Measurements from ENCODE around the gene TNMD. TPM values are rescaled to one million over a fixed set of nuclear protein-coding genes. Genes with fewer than 3 reads are reported as not detected.

TNMD gene
- total and polyA plus RNA-seq, 2 of the 8 experiments (the other 6 are each of a cell fraction or from before 2014, with no cell fraction given) = 1.4 to 2.1 TPM

DNA sequence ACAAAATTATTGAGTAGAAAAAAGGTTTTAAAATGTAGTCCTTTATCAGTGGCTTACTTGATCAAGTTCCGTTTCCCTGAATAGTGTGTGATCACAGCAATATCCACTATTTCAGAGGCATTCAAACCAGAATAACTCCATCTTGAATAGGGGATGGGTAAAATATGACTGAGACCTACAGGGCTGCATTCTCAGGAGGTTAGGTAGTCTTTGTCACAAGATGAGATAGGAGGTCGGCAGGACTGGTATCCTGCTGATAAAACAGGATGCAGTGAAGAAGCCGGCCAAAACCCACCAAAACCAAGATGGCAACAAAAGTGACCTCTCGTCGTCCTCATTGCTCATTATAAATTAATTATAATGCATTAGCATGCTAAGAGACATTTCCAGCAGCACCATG is 27.2 kb downstream of the TNMD start:
- Histone ChIP-seq H2AK5ac (ENCODE audit: low read depth, low read length) (no peak overlapping the region), H3K18ac (ENCODE audit: extremely low read depth, low read length) (no peak overlapping the region), H2BK20ac (ENCODE audit: low read length) (no peak overlapping the region), H3K4me3 (ENCODE audit: extremely low read depth in 1 of 4, insufficient read depth in 2 of 4, low read depth in 3 of 4, low read length in 4 of 4) (no peak overlapping the region), H4K20me1 (replicated peaks in 1 of 2; ENCODE audit: control insufficient read depth in 1 of 2, insufficient read depth in 2 of 2, low read length in 2 of 2) (no peaks in the 10 kb centered on the region), H3K79me2 (ENCODE audit: control insufficient read depth in 1 of 2, insufficient read depth in 2 of 2, low read length in 2 of 2) (no peaks in the 10 kb centered on the region), H3K27ac (ENCODE audit: low read depth, low read length) (no peak overlapping the region), H3K79me1 (ENCODE audit: low read depth, low read length) (no peaks in the 10 kb centered on the region), H3K36me3 (ENCODE audit: control insufficient read depth in 2 of 4, insufficient read depth in 4 of 4, low read length in 3 of 4) (no peaks in the 10 kb centered on the region), H2BK120ac (replicated peaks; ENCODE audit: low read depth, low read length) (no peak overlapping the region), H3K56ac (replicated peaks; ENCODE audit: insufficient read length, low read depth, low read length) (no peak overlapping the region), H3K23me2 (ENCODE audit: low read depth, low read length) (no peaks in the 10 kb centered on the region), H3K4me1 (replicated peaks in 1 of 4; ENCODE audit: control insufficient read depth in 3 of 4, insufficient read depth in 4 of 4, low read length in 3 of 4) (peaks cover 0 to 5% (median 0%) of the 10 kb centered on the region in 4 experiments; a peak in 1 of 7 replicates), H2BK12ac (ENCODE audit: low read depth, low read length) (no peak overlapping the region), H3K23ac (ENCODE audit: insufficient read length) (no peak overlapping the region), H3K9ac (replicated peaks in 1 of 4; ENCODE audit: extremely low read depth in 1 of 4, low read depth in 3 of 4, low read length in 3 of 4) (no peak overlapping the region), H3K27me3 (replicated peaks in 1 of 4; ENCODE audit: control insufficient read depth in 3 of 4, extremely low read depth in 1 of 4, insufficient read depth in 3 of 4, low read length in 3 of 4) (no peaks in the 10 kb centered on the region), H3K9me3 (ENCODE audit: insufficient read depth in 2 of 2, low read depth in 1 of 2, low read length in 1 of 2) (no peaks in the 10 kb centered on the region), H2AFZ (ENCODE audit: low read length) (no peak overlapping the region), H3K4ac (replicated peaks; ENCODE audit: insufficient read length, low read depth, low read length) (no peak overlapping the region), H3K4me2 (ENCODE audit: insufficient read depth in 1 of 2, low read depth in 2 of 2, low read length in 2 of 2) (no peak overlapping the region), H4K8ac (ENCODE audit: extremely low read depth, insufficient read depth, low read length) (no peak overlapping the region), H3K14ac (ENCODE audit: insufficient read length) (no peak overlapping the region), H4K5ac (ENCODE audit: insufficient read length, low read depth, low read length) (no peak overlapping the region), H2BK15ac (ENCODE audit: low read length) (no peak overlapping the region), H4K91ac (replicated peaks; ENCODE audit: insufficient read length, low read length) (no peak overlapping the region), H2BK5ac (ENCODE audit: low read depth, low read length) (no peak overlapping the region)
- TF ChIP-seq, protein P1, sequence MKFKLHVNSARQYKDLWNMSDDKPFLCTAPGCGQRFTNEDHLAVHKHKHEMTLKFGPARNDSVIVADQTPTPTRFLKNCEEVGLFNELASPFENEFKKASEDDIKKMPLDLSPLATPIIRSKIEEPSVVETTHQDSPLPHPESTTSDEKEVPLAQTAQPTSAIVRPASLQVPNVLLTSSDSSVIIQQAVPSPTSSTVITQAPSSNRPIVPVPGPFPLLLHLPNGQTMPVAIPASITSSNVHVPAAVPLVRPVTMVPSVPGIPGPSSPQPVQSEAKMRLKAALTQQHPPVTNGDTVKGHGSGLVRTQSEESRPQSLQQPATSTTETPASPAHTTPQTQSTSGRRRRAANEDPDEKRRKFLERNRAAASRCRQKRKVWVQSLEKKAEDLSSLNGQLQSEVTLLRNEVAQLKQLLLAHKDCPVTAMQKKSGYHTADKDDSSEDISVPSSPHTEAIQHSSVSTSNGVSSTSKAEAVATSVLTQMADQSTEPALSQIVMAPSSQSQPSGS (IDR thresholded peaks at IDR 0.05; ENCODE audit: low read length) = no peak
- TF ChIP-seq TBP (IDR thresholded peaks at IDR 0.05; ENCODE audit: low read depth, low read length) = no peak
- TF ChIP-seq CBX8 (IDR thresholded peaks at IDR 0.05; ENCODE audit: borderline replicate concordance, low read depth, low read length) = no peak
- TF ChIP-seq FOSL1 (IDR thresholded peaks at IDR 0.05; ENCODE audit: insufficient read depth, low read depth, low read length) = no peak
- TF ChIP-seq EZH2 (IDR thresholded peaks at IDR 0.05; ENCODE audit: low read depth, low read length, severe bottlenecking) = no peak
- no peak for TF ChIP-seq CTBP2 (IDR thresholded peaks at IDR 0.05; ENCODE audit: borderline replicate concordance, insufficient read depth, insufficient read length, low read length)
- no peak for TF ChIP-seq CEBPB (IDR thresholded peaks at IDR 0.05; ENCODE audit: low read depth, low read length)
- ChIA-PET CTCF (ENCODE audit: partially characterized antibody) (no interaction called here), POLR2A (ENCODE audit: partially characterized antibody) (no interaction called here)
- FAIRE-seq (no peak), DNase-seq (ENCODE audit: low read depth in 1 of 2, low spot score in 2 of 2) (no peak)
- WGBS, 2 experiments (ENCODE audit: extremely low coverage in 1 of 2, insufficient coverage in 1 of 2, insufficient read length in 1 of 2, insufficient replicate concordance in 2 of 2, low coverage in 1 of 2, low lambda C conversion rate in 2 of 2, missing lambda C conversion rate in 1 of 2) = 95% methylated on average over 4 of the region's 5 CpGs; no CpG with 5 or more reads in 1 of the 2 experiments

Data from H1 (cell line).